Liver (tissue), 5 donors: Measurements from ENCODE around the gene SMPDL3A. TPM values are rescaled to one million over a fixed set of nuclear protein-coding genes. Genes with fewer than 3 reads are reported as not detected.

Experiments
- polyA plus RNA-seq, 2 donors: library from polyadenylated mRNA; stranded (reverse) in 1 of 2; unstranded in 1 of 2; fragments of 200-250 nt in 1 of 2; fragments of >200 nt in 1 of 2; fragmentation: Nextera tagmentation in 1 of 2; extraction: Ambion mirVana in 1 of 2; gene quantifications; one replicate each; pipeline versions ENCODE4 v1.2.1 to v1.2.3, GENCODE V29; 2013 to 2015
- small RNA-seq: library from RNA; depleted of rRNA; stranded (forward); fragments of <200 nt; gene quantifications from one replicate; pipeline ENCODE3, GENCODE V24; 2014
- total RNA-seq, 2 donors: library from RNA; depleted of rRNA; stranded (reverse); fragments of >200 nt; gene quantifications; one replicate each; pipeline ENCODE4 v1.2.3, GENCODE V29; 2014
- donor health status: healthy.
- donor health status: healthy.
- donor health status: healthy.

The SMPDL3A gene
- total and polyA plus RNA-seq, 4 donors = 17.3 to 61.4 (median 32.3) TPM

Small RNA genes lying within 50 kb of the gene (small RNA-seq; reads per million reads assigned to genes)
- not detected for gene RN7SL564P

Other genes with a start within 250 kb of the SMPDL3A start
- 1 to 10 TPM; 2.5 to 2.6 TPM for gene PKIB, start 178.9 kb upstream of the SMPDL3A start, total RNA-seq
- gene PKIB, start 178.9 kb upstream of the SMPDL3A start, polyA plus RNA-seq = 1 to 10 TPM; 3.5 to 5.1 TPM
- not detected for gene FABP7, start 9.5 kb upstream of the SMPDL3A start, total RNA-seq
- gene FABP7, start 9.5 kb upstream of the SMPDL3A start, polyA plus RNA-seq = not detected
- under 1 TPM in 1 of 2 donors, not detected in 1; 0.25 TPM for gene CLVS2, start 207.0 kb downstream of the SMPDL3A start, total RNA-seq
- gene CLVS2, start 207.0 kb downstream of the SMPDL3A start, polyA plus RNA-seq = not detected